HG03097 (cell line): Measurements from ENCODE around the gene BTBD7.

ENCODE experiments used
- ATAC-seq: cut with Tn5 transposase; IDR thresholded peaks from one replicate; pipeline ENCODE4 v1.9.1; 2021; ENCODE audit not compliant: unreplicated experiment, low FRiP score

BTBD7 gene

GRCh38 chr14:93303659-93304058 is 29.2 kb downstream of the BTBD7 start:
- no peak for ATAC-seq

- no peak for ATAC-seq
These were observed 29.9 kb downstream of the BTBD7 start for GRCh38 chr14:93302688-93303581.

DNA sequence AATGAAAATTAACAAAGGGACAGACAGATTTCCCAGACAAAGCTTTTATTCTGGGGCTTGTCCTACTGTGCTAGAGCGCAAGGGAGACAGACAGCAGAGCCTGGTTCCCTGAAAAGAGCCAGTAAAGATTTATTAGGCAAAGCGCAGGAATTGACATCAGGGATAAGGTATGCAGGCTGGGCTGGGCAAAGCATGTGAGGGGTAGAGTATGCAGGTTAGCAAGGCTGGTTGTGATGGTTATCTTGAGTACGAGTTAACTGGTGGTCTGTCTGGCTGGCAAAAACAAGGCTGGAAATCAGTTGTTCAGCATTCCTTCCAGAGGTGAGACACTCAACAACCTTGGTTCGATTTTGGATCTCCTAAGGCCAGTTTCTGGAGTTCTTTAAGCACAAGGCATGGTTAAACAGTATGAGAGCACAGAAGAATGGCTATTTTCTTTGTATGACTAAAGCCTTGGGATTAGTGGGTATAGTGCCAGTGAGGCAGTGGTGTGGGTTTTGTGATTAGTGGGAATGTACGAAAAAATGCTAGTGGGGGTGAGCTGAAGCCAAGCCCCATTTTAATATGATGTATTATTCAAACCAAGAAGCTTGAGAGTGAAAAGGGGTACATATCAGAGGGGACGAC is 30.9 kb downstream of the BTBD7 start:
- no peak for ATAC-seq

DNA sequence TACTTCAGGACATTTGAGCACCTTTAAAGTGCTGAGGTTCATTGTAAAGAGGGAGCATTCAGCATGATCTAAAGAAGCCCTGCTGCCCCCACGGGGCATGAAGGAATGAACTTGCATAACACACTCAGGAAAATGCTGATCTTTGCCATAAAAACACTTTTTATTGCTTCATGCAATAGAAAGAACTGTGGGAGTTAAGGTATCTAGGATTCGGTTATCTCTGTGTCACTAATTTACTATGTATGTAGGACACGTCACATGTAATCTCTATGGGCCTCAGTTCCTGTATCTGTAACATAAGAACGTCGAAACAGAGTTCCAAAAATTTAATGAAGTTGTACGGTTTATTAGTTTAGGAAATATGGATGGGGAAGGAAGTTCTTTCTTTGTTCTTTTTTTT is 33.0 kb downstream of the BTBD7 start:
- no peak for ATAC-seq

DNA sequence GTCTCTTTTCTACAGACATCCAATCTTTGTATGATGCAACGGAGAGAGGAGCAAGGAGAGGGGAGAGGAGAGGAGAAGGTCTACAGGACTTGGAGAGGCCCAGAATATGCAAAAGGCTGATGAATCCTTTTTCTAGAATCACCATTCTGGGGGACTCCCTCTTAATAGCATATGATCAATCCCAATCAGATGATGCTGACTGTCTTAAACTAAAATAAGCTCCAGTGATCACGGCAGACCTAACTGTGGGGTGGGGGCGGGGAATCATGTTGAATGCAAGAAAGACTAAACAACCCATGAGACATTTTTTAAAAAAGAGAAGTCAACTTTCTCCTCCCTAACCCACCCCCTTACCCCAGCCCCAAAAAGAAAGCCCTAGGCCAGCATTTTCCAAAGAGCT is 33.4 kb downstream of the BTBD7 start:
- ATAC-seq = no peak

DNA sequence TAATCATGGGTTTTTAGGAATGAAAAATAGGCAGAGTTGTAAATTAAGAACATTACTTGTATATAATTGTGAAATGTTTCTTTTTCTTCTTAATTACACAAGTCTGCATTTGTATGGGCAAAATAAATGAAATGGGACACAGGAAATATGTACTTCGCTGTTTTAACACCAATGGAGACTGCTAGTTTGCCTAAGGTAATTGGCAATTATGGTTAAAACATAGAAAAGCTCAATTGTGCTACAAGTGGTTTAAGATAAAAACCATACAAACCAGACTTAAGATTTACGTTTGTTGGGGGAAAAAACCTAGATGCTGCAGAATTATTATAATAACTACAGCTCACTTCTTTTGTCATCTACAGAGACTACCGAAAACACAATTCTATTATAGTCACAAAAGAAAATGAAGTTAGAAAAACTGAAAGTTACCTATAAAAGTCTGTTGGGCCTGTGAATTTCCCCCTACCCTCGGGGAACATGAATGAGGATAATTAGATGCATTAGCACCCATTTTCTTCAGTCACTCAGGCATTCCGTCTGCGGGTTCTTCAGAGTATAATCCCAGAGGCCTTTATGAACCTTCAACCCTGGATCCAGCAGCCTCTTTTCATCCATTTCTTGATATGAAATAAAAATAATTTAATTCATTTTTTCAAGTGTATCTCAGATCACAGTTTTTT is 37.2 kb downstream of the BTBD7 start:
- ATAC-seq = no peak

GRCh38 chr14:93286212-93286890 is 46.5 kb downstream of the BTBD7 start:
- no peak for ATAC-seq

DNA sequence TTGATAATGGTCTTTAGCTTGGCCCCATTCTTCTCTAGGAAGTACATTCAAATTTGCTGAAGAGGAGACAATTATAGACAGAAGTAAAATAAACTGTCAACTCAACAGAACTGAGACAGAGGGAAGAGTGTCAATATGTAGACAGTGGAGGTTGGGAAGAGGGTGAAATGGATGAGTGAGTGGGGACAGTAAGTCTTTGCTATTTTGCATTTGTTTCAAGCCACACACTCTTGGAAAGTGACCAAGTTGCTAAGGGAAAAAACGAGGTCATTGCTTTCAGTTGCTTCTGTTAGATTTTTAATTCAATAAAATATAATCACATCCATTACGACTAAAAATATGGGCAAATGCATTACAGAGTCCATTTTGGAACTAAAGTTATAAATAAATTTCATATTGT is 47.8 kb downstream of the BTBD7 start:
- no peak for ATAC-seq

DNA sequence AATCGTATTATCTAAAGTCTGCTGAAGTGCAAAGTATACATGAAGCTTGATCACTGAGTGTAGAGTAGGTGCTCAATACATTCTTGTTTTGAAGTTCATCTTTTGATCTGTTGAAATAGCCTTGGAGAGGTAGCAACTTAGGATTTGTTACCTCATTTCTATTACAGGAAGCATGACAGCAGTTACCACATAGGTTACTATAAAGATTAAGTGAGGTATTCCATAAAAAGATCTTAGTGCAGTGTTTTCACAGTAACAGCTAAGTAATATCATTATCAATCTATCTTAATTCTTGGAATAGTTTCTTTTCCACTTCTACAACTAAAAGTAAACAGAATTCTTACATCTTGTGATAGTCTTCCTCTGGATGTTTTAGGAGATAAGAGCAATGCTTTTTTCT is 50.9 kb downstream of the BTBD7 start:
- no peak for ATAC-seq

GRCh38 chr14:93280743-93281142 is 52.1 kb downstream of the BTBD7 start:
- ATAC-seq = no peak

DNA sequence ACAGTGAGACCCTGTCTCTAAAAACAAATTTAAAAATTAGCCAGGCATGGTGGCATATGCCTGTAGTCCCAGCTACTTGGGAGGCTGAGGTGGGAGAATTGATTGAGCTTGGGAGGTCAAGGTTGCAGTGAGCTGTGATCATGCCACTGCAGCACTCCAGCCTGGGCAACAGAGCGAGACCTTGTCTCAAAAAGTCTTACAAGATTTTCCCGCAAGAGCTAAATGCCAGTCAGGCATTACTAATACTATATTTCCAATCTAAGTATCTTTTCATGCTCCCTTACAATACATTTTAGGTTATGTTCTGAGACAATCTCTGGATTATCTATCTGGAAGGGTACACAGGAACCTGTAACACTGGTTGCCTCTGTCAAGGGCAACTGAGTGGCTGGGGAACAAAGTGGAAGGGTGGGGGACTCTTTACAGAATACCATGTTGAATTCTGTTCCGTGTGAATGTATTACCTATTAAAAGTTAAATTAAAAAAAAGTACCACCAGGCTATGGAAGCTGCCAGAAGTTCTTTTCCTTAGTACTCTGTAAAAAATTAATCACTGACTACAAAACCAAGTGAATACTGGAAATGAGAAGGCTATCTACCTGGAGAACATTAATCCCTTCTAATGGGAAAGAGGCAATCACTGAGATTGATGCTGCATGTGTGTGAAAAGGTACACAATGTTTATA is 56.7 kb downstream of the BTBD7 start:
- ATAC-seq = no peak

GRCh38 chr14:93274055-93274806 is 58.6 kb downstream of the BTBD7 start:
- ATAC-seq = no peak

DNA sequence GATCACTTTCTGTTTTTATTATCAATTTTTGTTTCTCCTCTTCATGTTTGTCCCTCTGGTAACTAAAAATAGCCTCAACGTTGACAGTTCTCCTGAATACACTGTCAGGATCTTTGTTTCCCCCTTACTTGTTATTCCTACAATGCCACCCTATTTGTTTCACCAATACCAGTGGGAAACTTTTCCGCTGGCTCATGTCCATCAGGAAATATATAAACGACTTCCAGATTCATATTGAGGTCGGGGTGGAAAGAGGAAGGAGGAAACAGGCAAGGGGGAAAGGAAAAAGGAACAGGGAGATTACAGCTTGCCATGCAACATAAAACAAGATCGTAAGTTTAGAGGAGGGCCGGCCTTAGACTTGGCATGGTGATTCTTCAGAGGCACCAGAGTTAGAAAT is 61.7 kb downstream of the BTBD7 start:
- no peak for ATAC-seq

DNA sequence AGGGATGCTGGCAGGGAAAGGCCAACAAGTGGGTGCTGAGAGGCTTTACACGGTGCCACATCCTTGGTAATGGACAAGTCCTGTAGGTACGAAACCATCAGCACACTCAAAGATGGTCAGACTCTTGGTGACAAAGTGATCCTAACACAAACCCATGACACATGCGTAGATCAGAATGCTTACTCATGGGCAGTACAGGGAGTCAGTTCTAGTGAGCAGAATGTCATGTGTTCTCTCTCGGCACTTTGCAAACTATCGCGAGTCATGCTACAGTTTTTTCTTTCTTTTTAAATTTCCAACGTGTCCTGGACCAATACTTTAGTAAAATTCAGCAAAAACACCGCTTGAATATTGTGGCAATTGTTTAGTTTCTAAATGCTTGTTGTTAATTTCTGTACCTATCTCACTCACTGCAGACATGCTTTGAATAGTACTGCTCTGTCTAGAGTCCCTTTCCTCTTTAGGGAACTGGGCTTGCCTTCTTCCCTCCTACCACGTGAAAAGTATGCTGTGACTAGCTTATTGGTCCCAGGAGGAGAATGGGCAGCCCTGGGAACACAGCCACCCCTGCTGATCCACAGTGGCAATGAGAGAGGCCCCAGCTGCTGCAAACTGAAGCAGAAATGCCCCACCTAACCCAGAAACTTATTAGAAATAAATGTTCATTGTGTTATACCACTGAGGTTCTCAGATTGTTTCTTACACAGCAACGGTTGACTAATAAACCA is 63.3 kb downstream of the BTBD7 start:
- ATAC-seq = no peak

GRCh38 chr14:93268406-93268805 is 64.4 kb downstream of the BTBD7 start:
- ATAC-seq = no peak

GRCh38 chr14:93267149-93267711 is 65.6 kb downstream of the BTBD7 start:
- ATAC-seq = no peak

GRCh38 chr14:93266127-93266526 is 66.7 kb downstream of the BTBD7 start:
- no peak for ATAC-seq

DNA sequence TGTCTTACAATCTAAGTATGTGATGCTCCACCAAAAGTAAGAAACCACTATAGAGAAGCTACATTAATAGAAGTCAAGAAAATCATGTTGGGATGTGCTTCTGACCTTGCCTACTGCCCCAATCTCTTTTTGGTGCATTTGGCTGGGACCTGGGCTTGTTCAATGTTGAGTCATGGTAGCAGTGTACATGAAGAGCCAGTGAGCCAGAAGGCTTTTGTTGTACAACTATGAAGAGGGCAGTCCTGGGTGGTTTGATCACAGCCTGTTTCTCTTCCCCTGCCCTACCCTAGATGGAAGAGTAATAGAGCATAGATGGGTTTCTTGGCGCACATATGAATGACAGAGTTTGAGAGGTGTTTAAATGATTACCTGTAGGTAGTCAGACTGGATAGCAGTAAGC is 69.4 kb downstream of the BTBD7 start:
- no peak for ATAC-seq

- ATAC-seq = no peak
These were observed 70.4 kb downstream of the BTBD7 start for GRCh38 chr14:93262446-93262845.
